Type B pancreatic cell (in vitro differentiated cells): ENCODE results near the gene OTUD4. TPM values are rescaled to one million over a fixed set of nuclear protein-coding genes. Genes with fewer than 3 reads are reported as not detected.

ENCODE experiments used
- DNase-seq: peaks from one replicate; pipeline ENCODE4 v3.0.0; 2021; ENCODE audit warnings: mixed read lengths; ENCODE audit not compliant: unreplicated experiment; ENCODE audit errors: extremely low spot score
- H3K27ac Mint-ChIP-seq: 2 replicates; pipeline ENCODE4 v1.8.0; 2021; ENCODE audit warnings: mild to moderate bottlenecking, mixed read lengths
- H3K27me3 Mint-ChIP-seq: 2 replicates; pipeline ENCODE4 v1.8.0; 2021; ENCODE audit warnings: mixed read lengths
- H3K36me3 Mint-ChIP-seq: 2 replicates; pipeline ENCODE4 v1.8.0; 2021; ENCODE audit warnings: mixed read lengths
- H3K4me1 Mint-ChIP-seq: one replicate; pipeline ENCODE4 v1.8.0; 2021; ENCODE audit warnings: mixed read lengths; ENCODE audit not compliant: unreplicated experiment
- H3K4me3 Mint-ChIP-seq: 2 replicates; pipeline ENCODE4 v1.8.0; 2021; ENCODE audit warnings: mild to moderate bottlenecking, mixed read lengths
- H3K9me3 Mint-ChIP-seq: 2 replicates; pipeline ENCODE4 v1.8.0; 2021; ENCODE audit warnings: mixed read lengths
- CTCF ChIP-seq: fragments of 200-600 bp; sonication (generic); conservative IDR thresholded peaks from 2 replicates; pipeline ENCODE4 v1.5.0; 2021; ENCODE audit warnings: antibody characterized with exemption, mild to moderate bottlenecking
- total RNA-seq: library from RNA; stranded (reverse); gene quantifications from 2 replicates; pipeline ENCODE4 v1.2.1, GENCODE V29; 2021; ENCODE audit warnings: low replicate concordance

The OTUD4 gene
- total RNA-seq, 1 donor from 2014 or later = 39.0 TPM

GRCh38 chr4:145083891-145084605 lies 96.3 kb downstream of the OTUD4 start:
- Mint-ChIP-seq H3K27me3 (no peaks in the 10 kb centered on the region), H3K27ac (no peak overlapping the region), H3K4me3 (no peak overlapping the region)

More at GRCh38 chr4:145083891-145084605, 96.3 kb downstream of the OTUD4 start:
- no peak for TF ChIP-seq CTCF
- Mint-ChIP-seq H3K9me3 (no peaks in the 10 kb centered on the region), H3K4me1 (no peaks in the 10 kb centered on the region), H3K36me3 (peaks cover 36% of the 10 kb centered on the region)
- no peak for DNase-seq

Other genes starting within 250 kb of the OTUD4 start
- gene ANAPC10, start 82.4 kb downstream of the OTUD4 start, total RNA-seq = 18.5 and 21.0 TPM in 2 replicates
- gene ABCE1, start 82.3 kb downstream of the OTUD4 start, total RNA-seq = 62.1 and 77.9 TPM in 2 replicates